ENCODE measurements around the gene MDH2.
"Not testable (repeated sequence)": the region's sequence is repeated elsewhere in the genome, so short reads cannot be mapped to it uniquely, and the experiment has no call there.

Gene MDH2

DNA sequence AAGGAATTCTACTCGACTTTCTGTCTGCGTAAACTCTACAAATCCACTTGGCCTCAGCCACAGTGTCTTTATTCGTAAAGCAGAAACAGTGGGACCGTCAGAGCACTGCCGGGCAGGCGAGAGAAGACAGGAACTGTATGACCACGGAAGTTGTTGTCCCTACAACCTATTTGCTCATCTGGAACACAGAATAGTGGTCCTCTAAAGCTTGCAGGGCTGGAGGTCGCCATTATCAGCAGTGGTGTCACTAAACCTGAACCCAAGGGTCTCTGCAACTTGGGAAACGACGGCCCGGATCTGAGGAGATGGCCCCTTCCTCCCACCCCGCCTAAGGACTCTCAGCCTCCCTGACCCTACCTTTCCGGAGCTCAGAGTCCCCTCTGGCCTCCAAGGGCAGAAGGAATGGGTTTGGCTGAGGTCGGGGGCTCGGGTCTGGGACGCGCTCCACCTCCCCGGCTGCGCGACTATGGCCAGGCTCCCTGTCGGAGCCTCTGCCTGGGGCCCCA, 548 bp upstream of the MDH2 start:
- Histone ChIP-seq H3K4me1 (ENCODE audit: control insufficient read depth in 2 of 2, insufficient read depth in 2 of 2, low read length in 2 of 2) (peaks cover 9 to 12% of the 10 kb centered on the region in 2 donors), H3K9me3 (ENCODE audit: control insufficient read depth in 2 of 2, low read length in 2 of 2) (no peaks in the 10 kb centered on the region), H3K9ac (ENCODE audit: low read depth in 1 of 2, low read length in 2 of 2) (peak overlapping the region; percentile 84 to 96), H3K27ac (ENCODE audit: low read depth in 2 of 2, low read length in 2 of 2) (peak overlapping the region; percentile 90 to 93), H3K4me3 (ENCODE audit: low read length in 2 of 2) (peak overlapping the region; percentile 95 to 100), H3K27me3 (ENCODE audit: control insufficient read depth in 2 of 2, insufficient read depth in 2 of 2, low read length in 2 of 2) (no peaks in the 10 kb centered on the region), H3K36me3 (ENCODE audit: control insufficient read depth in 2 of 2, insufficient read depth in 2 of 2, low read length in 2 of 2) (peaks cover 3 to 5% of the 10 kb centered on the region in 2 donors)

DNA sequence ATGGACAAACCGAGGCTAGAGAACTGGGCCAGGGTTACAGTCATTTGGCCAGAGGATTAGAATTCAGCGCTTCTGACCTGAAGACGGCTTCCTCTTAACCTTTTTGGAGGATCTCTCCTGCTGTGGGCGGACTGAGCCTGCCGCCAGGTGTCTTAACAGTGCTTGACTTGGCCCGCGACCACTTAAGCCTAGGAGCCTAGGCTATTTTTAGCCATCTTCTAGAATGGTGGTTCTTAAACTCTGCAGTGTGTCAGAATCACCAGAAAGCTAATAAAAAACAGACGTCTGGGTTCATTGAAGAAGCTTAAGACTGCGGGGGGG, 722 bp downstream of the MDH2 start:
- Histone ChIP-seq H3K9me3 (ENCODE audit: control insufficient read depth in 2 of 2, low read length in 2 of 2) (no peaks in the 10 kb centered on the region), H3K27me3 (ENCODE audit: control insufficient read depth in 2 of 2, insufficient read depth in 2 of 2, low read length in 2 of 2) (no peaks in the 10 kb centered on the region), H3K9ac (ENCODE audit: low read depth in 1 of 2, low read length in 2 of 2) (peak overlapping the region; percentile 84 to 96), H3K27ac (ENCODE audit: low read depth in 2 of 2, low read length in 2 of 2) (peak overlapping the region; percentile 90 to 93), H3K36me3 (ENCODE audit: control insufficient read depth in 2 of 2, insufficient read depth in 2 of 2, low read length in 2 of 2) (peaks cover 6 to 8% of the 10 kb centered on the region in 2 donors), H3K4me1 (ENCODE audit: control insufficient read depth in 2 of 2, insufficient read depth in 2 of 2, low read length in 2 of 2) (peaks cover 9 to 12% of the 10 kb centered on the region in 2 donors), H3K4me3 (ENCODE audit: low read length in 2 of 2) (peak overlapping the region; percentile 95 to 100)

DNA sequence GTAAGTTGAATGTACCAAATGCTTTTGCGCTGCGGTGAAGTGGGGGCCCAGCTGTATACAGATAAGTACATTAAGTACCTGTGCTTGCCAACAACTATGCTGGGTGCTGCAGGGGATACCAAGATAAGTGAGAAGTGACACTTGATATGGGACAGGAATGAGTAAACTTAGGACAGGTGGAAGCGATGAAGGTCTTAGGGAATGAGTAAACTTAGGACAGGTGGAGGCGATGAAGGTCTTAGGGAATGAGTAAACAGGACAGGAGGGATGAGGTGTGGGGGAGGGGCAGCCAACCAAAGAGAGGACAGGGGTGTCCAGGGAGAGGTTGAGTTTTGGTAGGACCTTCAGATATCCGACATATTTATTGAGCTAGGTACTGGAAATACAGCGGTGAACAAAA, 1.4 kb downstream of the MDH2 start:
- Histone ChIP-seq H3K27ac (ENCODE audit: low read depth in 2 of 2, low read length in 2 of 2) (no peak overlapping the region), H3K9me3 (ENCODE audit: control insufficient read depth in 2 of 2, low read length in 2 of 2) (no peaks in the 10 kb centered on the region), H3K27me3 (ENCODE audit: control insufficient read depth in 2 of 2, insufficient read depth in 2 of 2, low read length in 2 of 2) (no peaks in the 10 kb centered on the region), H3K4me3 (ENCODE audit: low read length in 2 of 2) (peak overlapping the region; percentile 36 to 100), H3K4me1 (ENCODE audit: control insufficient read depth in 2 of 2, insufficient read depth in 2 of 2, low read length in 2 of 2) (peaks cover 11 to 12% of the 10 kb centered on the region in 2 donors), H3K36me3 (ENCODE audit: control insufficient read depth in 2 of 2, insufficient read depth in 2 of 2, low read length in 2 of 2) (peaks cover 6 to 15% of the 10 kb centered on the region in 2 donors), H3K9ac (ENCODE audit: low read depth in 1 of 2, low read length in 2 of 2) (peak overlapping the region in 1 of 2 donors; percentile 96)

DNA sequence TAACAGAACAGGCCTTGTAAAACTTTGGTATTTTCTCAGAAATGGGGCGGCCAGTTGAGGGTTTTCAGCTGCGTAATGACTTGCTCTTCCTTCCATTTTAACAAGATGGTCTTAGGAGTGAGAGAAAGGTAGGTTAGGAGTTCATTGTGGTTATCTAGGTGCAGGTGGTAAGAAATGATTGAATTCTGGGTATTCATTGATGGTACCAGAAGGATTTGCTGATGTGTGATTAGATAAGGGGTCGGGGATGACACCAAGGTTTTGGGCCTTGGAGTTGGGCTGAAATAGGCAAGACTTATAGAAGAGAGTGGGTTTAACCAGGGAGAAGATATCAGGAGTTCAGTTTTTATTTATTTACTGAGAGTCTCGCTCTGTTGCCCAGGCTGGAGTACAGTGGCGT, 2.6 kb downstream of the MDH2 start:
- no peak overlapping the region for H3K27ac ChIP-seq (ENCODE audit: low read depth in 2 of 2, low read length in 2 of 2)
- no peaks in the 10 kb centered on the region for H3K27me3 ChIP-seq (ENCODE audit: control insufficient read depth in 2 of 2, insufficient read depth in 2 of 2, low read length in 2 of 2)
- H3K4me1 ChIP-seq (ENCODE audit: control insufficient read depth in 2 of 2, insufficient read depth in 2 of 2, low read length in 2 of 2) = peaks cover 11% of the 10 kb centered on the region in 2 donors
- peaks cover 12 to 23% of the 10 kb centered on the region in 2 donors for H3K36me3 ChIP-seq (ENCODE audit: control insufficient read depth in 2 of 2, insufficient read depth in 2 of 2, low read length in 2 of 2)
- H3K4me3 ChIP-seq (ENCODE audit: low read length in 2 of 2) = no peak overlapping the region
- no peaks in the 10 kb centered on the region for H3K9me3 ChIP-seq (ENCODE audit: control insufficient read depth in 2 of 2, low read length in 2 of 2)
- H3K9ac ChIP-seq (ENCODE audit: low read depth in 1 of 2, low read length in 2 of 2) = no peak overlapping the region

DNA sequence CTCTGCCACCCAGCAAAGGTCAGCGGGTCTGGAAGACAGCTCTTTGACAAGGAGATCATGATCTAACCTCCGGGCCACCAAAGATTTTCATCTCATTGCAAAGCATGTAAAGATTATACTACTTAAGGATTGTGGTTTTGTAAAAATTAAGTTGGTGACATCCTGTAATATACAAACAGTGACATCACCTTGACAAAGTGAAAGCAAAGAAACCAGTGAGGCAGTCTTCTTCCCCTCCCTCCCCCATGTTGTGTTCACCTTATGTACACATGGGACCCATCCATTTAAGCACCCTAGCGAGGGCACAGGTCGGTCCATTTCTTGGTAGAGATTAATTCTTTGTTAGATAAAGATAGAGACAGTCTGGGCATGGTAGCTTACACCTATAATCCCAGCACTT, 3.9 kb downstream of the MDH2 start:
- Histone ChIP-seq H3K9me3 (ENCODE audit: control insufficient read depth in 2 of 2, low read length in 2 of 2) (no peaks in the 10 kb centered on the region), H3K4me1 (ENCODE audit: control insufficient read depth in 2 of 2, insufficient read depth in 2 of 2, low read length in 2 of 2) (peaks cover 3 to 12% of the 10 kb centered on the region in 2 donors), H3K27ac (ENCODE audit: low read depth in 2 of 2, low read length in 2 of 2) (no peak overlapping the region), H3K36me3 (ENCODE audit: control insufficient read depth in 2 of 2, insufficient read depth in 2 of 2, low read length in 2 of 2) (peaks cover 17 to 31% of the 10 kb centered on the region in 2 donors), H3K4me3 (ENCODE audit: low read length in 2 of 2) (no peak overlapping the region), H3K27me3 (ENCODE audit: control insufficient read depth in 2 of 2, insufficient read depth in 2 of 2, low read length in 2 of 2) (no peaks in the 10 kb centered on the region), H3K9ac (ENCODE audit: low read depth in 1 of 2, low read length in 2 of 2) (no peak overlapping the region)

DNA sequence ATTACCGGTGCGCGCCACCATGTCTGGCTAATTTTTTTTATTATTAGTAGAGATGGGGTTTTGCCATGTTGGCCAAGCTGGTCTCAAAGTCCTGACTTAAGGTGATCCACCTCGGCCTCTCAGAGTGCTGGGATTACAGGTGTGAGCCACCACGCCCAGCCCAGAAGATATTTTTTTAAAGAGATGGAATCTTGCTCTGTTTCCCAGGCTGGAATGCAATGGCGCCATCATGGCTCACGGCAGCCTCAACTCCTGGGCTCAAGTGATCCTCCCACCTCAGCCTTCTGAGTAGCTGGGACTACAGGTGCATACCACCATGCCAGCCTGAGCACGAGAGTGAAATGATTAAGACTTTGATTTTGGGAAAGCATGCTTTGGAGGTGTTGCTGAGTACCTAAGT, 4.8 kb downstream of the MDH2 start:
- Histone ChIP-seq H3K36me3 (ENCODE audit: control insufficient read depth in 2 of 2, insufficient read depth in 2 of 2, low read length in 2 of 2) (peaks cover 24 to 39% of the 10 kb centered on the region in 2 donors), H3K4me1 (ENCODE audit: control insufficient read depth in 2 of 2, insufficient read depth in 2 of 2, low read length in 2 of 2) (peaks cover 11 to 18% of the 10 kb centered on the region in 2 donors)

DNA sequence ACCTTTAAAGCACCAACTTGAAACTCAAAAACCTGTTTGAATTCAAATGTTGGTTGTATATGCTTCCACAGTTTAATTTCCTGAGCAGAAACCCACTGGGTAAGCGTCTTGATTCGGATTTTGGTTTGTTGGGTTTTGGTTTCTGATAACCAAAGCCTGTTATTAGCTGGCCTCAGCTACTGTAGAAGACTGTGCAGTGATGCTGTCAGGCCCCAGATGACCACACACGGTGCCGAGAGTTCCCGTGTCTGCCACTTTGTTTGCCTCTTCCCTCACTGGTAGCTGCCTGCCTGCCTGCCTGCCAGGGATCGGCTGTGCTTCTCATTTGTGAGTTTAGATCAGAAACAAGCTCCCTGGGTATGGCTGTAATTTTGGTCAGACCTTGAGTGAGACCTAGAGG, 5.6 kb downstream of the MDH2 start:
- Histone ChIP-seq H3K4me1 (ENCODE audit: control insufficient read depth in 2 of 2, insufficient read depth in 2 of 2, low read length in 2 of 2) (peaks cover 12 to 18% of the 10 kb centered on the region in 2 donors), H3K9me3 (ENCODE audit: control insufficient read depth in 2 of 2, low read length in 2 of 2) (no peaks in the 10 kb centered on the region), H3K9ac (ENCODE audit: low read depth in 1 of 2, low read length in 2 of 2) (no peak overlapping the region), H3K27ac (ENCODE audit: low read depth in 2 of 2, low read length in 2 of 2) (no peak overlapping the region), H3K36me3 (ENCODE audit: control insufficient read depth in 2 of 2, insufficient read depth in 2 of 2, low read length in 2 of 2) (peaks cover 32 to 47% of the 10 kb centered on the region in 2 donors), H3K4me3 (ENCODE audit: low read length in 2 of 2) (no peak overlapping the region), H3K27me3 (ENCODE audit: control insufficient read depth in 2 of 2, insufficient read depth in 2 of 2, low read length in 2 of 2) (no peaks in the 10 kb centered on the region)

More for the DNA sequence above, 4.8 kb downstream of the MDH2 start:
- H3K27me3 ChIP-seq (ENCODE audit: control insufficient read depth in 2 of 2, insufficient read depth in 2 of 2, low read length in 2 of 2); H3K4me3 ChIP-seq (ENCODE audit: low read length in 2 of 2); H3K9ac ChIP-seq (ENCODE audit: low read depth in 1 of 2, low read length in 2 of 2); H3K9me3 ChIP-seq (ENCODE audit: control insufficient read depth in 2 of 2, low read length in 2 of 2); H3K27ac ChIP-seq (ENCODE audit: low read depth in 2 of 2, low read length in 2 of 2): not testable (repeated sequence)

DNA sequence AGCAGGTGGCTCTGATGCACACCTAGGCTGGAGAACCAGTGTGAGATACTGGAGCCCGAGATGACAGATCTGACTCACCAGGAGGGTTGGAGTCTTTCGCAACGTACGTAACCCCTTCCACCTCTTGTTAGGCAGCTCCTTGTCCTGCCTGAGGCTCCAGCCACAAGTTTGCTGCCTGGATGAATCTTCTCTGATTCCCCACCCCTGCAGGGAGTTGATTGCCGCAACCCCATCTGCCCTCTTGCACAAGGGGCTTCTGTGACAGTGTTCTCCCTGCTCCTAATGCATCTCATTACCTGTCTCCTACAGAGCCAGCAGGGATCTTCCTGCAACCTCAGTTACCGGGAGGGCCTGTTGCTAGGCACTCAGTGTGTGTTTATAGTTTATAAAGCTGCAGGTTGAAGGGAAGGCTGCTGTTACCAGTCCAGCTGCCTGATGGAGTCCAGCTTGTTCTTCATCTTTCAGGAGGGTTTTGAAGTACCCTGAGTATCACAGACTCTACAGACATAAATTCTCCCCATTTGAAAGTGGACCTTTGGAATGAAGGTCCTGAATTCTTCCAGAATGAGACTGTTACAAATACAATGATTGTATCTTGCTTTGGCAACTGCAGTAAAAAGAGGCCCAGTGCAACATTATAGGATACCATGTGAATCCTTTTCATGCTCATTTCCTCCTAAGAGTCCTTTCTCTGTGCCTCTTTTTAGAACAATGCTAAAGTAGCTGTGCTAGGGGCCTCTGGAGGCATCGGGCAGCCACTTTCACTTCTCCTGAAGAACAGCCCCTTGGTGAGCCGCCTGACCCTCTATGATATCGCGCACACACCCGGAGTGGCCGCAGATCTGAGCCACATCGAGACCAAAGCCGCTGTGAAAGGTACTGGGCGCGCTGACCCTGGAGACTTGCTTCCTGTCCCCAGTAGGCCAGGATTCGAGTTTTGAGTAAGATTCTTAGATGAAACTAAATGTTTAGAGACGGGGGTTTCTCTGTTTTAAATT, 6.5 kb downstream of the MDH2 start:
- H3K4me1 ChIP-seq (ENCODE audit: control insufficient read depth in 2 of 2, insufficient read depth in 2 of 2, low read length in 2 of 2) = peaks cover 10 to 11% of the 10 kb centered on the region in 2 donors
- peaks cover 39 to 56% of the 10 kb centered on the region in 2 donors for H3K36me3 ChIP-seq (ENCODE audit: control insufficient read depth in 2 of 2, insufficient read depth in 2 of 2, low read length in 2 of 2)
- H3K9ac ChIP-seq (ENCODE audit: low read depth in 1 of 2, low read length in 2 of 2) = no peak overlapping the region
- H3K27ac ChIP-seq (ENCODE audit: low read depth in 2 of 2, low read length in 2 of 2) = no peak overlapping the region
- H3K4me3 ChIP-seq (ENCODE audit: low read length in 2 of 2) = no peak overlapping the region
- no peaks in the 10 kb centered on the region for H3K27me3 ChIP-seq (ENCODE audit: control insufficient read depth in 2 of 2, insufficient read depth in 2 of 2, low read length in 2 of 2)
- H3K9me3 ChIP-seq (ENCODE audit: control insufficient read depth in 2 of 2, low read length in 2 of 2) = no peaks in the 10 kb centered on the region

DNA sequence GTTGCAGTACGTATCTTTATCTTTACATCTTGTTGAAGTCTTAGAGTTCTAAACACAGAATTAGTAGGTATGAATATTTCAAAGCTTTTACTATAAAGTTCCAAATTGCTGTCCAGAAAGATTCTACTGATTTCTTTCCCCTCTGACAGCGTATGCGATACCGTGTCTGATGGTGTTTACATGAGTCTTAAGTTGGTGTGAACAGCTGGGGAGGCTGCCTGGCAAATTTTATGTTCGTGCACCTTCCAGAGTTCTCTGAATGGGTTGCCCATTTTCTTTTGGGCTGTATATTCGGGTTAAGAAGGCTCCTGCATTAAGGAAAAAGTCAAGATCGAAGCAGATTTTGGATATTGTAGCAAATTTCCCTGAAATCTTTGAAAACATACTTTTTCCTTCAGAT, 8.3 kb downstream of the MDH2 start:
- Histone ChIP-seq H3K9me3 (ENCODE audit: control insufficient read depth in 2 of 2, low read length in 2 of 2) (no peaks in the 10 kb centered on the region), H3K4me3 (ENCODE audit: low read length in 2 of 2) (no peak overlapping the region), H3K27me3 (ENCODE audit: control insufficient read depth in 2 of 2, insufficient read depth in 2 of 2, low read length in 2 of 2) (no peaks in the 10 kb centered on the region), H3K9ac (ENCODE audit: low read depth in 1 of 2, low read length in 2 of 2) (no peak overlapping the region), H3K27ac (ENCODE audit: low read depth in 2 of 2, low read length in 2 of 2) (no peak overlapping the region), H3K36me3 (ENCODE audit: control insufficient read depth in 2 of 2, insufficient read depth in 2 of 2, low read length in 2 of 2) (peaks cover 56 to 72% of the 10 kb centered on the region in 2 donors), H3K4me1 (ENCODE audit: control insufficient read depth in 2 of 2, insufficient read depth in 2 of 2, low read length in 2 of 2) (peaks cover 9 to 10% of the 10 kb centered on the region in 2 donors)

DNA sequence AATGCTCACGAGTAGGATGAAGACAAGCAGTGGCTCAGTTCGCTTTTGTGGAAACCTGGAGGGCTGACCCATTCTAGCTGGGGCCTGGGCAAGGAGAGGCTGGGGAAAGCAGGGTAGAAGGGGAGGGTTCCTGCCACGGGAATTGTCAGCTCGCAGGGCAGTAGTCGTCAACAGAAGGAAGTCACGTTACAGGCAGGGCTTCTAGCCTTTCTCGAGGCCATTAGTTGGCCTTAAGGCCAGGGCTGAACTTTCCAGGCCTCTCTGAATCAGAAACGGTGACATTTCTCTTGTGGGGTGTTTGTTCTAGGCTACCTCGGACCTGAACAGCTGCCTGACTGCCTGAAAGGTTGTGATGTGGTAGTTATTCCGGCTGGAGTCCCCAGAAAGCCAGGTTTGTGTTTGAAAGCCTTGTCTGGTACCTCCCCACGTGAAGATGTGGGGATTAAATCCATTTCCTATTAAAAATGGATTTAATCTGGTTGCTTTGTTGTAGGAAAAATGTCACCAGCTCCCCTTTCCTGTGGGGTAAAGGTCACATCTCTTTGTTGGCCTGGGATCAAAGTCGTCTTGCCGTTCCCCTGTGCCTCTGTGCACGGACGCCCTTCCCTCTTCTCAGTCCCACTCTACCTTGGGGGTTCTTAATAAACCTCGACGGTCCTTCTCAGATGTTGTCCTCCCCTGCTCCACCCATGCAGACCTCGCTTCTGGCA, 9.4 kb downstream of the MDH2 start:
- H3K9me3 ChIP-seq (ENCODE audit: control insufficient read depth in 2 of 2, low read length in 2 of 2) = no peaks in the 10 kb centered on the region
- no peak overlapping the region for H3K9ac ChIP-seq (ENCODE audit: low read depth in 1 of 2, low read length in 2 of 2)
- peaks cover 63 to 79% of the 10 kb centered on the region in 2 donors for H3K36me3 ChIP-seq (ENCODE audit: control insufficient read depth in 2 of 2, insufficient read depth in 2 of 2, low read length in 2 of 2)
- no peak overlapping the region for H3K4me3 ChIP-seq (ENCODE audit: low read length in 2 of 2)
- no peak overlapping the region for H3K27ac ChIP-seq (ENCODE audit: low read depth in 2 of 2, low read length in 2 of 2)
- H3K27me3 ChIP-seq (ENCODE audit: control insufficient read depth in 2 of 2, insufficient read depth in 2 of 2, low read length in 2 of 2) = no peaks in the 10 kb centered on the region
- peaks cover 9 to 10% of the 10 kb centered on the region in 2 donors for H3K4me1 ChIP-seq (ENCODE audit: control insufficient read depth in 2 of 2, insufficient read depth in 2 of 2, low read length in 2 of 2)
